Stimulated activated CD4-positive, alpha-beta T cell treated with anti-CD3 and anti-CD28 coated beads, Interleukin-4, amount 100 ng/mL, for 4 hours (primary cell): ENCODE data around the gene POLR3E.

Source experiments
- DNase-seq, 2 experiments: peaks; one replicate each; pipeline ENCODE4 v3.0.0-alpha.2; 2020

Gene POLR3E, protein sequence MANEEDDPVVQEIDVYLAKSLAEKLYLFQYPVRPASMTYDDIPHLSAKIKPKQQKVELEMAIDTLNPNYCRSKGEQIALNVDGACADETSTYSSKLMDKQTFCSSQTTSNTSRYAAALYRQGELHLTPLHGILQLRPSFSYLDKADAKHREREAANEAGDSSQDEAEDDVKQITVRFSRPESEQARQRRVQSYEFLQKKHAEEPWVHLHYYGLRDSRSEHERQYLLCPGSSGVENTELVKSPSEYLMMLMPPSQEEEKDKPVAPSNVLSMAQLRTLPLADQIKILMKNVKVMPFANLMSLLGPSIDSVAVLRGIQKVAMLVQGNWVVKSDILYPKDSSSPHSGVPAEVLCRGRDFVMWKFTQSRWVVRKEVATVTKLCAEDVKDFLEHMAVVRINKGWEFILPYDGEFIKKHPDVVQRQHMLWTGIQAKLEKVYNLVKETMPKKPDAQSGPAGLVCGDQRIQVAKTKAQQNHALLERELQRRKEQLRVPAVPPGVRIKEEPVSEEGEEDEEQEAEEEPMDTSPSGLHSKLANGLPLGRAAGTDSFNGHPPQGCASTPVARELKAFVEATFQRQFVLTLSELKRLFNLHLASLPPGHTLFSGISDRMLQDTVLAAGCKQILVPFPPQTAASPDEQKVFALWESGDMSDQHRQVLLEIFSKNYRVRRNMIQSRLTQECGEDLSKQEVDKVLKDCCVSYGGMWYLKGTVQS

DNA sequence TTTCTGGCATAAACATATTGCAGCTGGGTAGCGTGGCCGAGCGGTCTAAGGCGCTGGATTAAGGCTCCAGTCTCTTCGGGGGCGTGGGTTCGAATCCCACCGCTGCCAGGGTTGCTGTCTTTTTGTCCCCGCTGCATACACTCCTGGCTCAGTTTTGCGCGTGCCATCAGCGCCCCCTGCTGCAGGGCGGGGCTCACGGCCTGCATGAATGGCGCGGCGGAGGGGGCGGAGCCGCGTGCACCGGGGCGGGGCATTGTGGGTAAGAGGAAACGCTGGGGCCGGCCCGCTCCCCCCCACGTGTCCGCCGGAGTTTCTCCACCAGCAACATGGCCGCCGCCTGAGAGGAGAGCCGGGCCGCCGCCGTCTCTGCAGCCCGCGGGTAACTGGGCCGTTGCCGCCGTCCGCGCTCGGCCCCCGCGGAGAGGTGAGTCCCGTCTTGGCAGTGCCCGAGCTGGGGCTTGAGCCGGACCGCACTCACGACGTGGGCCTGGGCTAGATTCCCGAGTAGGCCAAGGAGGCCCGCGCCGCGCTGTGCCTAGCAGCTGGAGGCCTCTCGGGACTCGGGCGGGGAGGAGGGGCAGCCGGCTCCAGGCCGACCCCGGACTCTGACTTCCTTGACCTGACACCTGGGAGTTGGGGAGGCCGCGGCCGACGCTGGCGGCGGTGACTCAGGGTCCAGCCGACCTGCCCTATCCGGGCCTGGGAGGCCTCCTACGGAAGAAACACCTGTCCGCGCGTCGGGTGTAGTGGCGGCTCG is at the start of gene POLR3E:
Gene POLR3E, plus strand, starts transcription at position 296 of the 757 bp plus-strand sequence. CDS start 5,560 bp downstream, outside the sequence.
- DNase-seq, result peak; percentile 99 to 100

DNA sequence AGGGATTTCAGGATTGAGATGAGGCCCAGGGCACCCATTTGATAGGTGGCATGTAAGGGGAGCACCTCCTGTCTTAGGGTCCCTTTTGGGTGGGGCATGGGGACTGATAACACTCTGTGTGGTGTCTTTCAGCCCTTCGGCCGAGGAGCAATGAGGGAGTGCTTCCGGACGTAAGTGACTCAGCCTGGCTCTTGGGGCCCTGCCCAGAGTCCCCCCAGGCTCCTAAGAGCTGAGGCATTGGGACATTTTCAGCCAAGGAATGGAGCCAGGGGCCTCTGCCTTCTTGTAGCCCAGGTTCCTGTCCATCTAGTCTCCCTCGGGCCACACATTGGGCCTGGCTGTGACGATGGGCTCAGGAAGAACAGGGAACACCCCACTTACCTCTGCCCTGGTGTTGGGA is 46.7 kb upstream of the POLR3E start:
- no peak for DNase-seq

DNA sequence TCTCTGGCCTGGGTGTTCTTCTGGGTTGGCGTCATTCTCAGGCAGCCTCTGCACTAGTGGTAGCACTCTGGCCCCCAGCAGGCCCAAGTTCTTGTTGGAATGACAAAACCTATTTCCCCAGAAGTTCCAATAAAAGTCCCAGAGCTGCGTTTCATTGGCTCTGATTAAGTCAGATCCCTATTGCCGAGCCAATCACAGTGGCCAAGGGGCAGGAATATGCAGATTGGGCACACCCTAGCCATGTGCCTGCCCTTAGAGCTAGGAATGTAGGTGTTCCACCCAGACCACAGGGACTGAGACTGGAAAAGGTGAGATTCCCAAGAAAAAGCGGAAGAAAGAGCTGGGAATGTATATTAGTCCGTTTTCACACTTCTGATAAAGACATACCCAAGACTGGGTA is 44.9 kb upstream of the POLR3E start:
- DNase-seq, result no peak

DNA sequence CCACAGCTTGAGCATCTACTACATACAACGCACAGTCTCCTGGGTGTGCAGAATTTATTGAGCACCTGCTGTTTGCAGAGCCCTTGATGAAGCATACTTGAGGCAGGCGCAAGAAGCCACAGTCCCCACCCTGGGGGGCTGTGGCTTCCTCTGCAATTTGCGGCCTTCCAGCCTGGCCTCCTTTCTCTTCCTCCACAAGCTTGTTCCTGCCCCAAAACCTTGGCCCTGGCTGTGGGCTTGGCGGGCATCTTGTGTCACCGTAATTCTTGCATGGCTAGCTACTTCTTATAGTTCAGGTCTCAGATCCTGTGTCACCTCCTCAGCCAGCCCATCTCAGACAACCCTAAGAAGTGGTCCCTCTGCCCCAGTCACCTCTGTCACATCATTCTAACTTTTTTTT is 43.9 kb upstream of the POLR3E start:
- DNase-seq, result no peak

DNA sequence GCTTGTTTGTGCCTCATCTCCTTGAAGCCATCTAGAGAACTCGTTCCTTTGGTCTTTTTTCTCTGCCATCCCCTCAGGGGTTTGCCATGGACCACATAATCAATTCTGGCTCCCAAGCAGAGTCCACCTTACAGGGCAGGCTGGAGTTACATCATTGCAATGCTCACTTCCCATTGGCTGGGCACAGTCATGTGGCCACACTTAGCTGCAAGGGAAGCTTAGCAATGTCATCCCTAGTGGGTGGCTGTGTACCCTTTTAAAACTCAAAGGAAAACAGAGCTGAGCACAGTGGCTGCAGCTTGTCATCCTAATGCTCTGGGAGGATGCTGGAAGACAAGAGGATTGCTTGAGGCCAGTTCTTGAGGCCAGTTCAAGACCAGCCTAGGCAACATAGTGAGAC is 41.9 kb upstream of the POLR3E start:
- DNase-seq, result no peak

DNA sequence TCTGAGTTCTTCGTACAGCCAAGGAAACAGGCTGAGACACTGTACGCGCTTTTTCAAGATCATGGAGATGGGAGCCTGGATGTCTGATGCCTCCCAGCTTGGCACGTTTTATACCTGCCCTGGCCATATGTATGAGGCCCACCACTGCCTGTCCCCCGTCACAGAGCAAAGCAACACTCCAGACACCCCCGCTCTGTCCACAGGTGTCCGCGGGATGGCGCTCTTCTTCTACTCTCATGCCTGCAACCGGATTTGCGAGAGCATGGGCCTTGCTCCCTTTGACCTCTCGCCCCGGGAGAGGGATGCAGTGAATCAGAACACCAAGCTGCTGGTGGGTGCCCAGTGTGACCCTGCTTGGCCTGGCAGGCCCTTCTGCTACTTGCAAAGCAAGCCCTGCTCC is 39.8 kb upstream of the POLR3E start:
- DNase-seq, result no peak

DNA sequence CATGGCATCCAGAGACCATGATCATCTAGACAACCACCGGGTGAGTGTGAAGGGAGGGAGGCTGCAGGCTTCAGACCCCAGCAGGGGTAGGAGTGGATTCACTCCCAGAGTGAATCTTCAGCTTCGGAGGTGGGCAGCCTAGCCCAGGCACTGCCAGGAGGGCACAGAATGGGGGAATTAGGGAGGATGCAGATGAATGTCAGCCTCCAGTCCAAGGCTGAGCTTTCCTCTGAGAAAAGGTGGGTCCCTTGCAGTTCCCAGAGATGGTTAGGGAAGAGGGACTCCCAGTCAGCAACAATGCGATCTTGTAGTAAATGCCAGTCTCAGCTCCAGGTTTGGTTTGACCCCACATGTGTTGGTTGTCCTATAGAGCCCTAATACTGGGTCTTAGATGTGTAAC is 36.7 kb upstream of the POLR3E start:
- no peak for DNase-seq

DNA sequence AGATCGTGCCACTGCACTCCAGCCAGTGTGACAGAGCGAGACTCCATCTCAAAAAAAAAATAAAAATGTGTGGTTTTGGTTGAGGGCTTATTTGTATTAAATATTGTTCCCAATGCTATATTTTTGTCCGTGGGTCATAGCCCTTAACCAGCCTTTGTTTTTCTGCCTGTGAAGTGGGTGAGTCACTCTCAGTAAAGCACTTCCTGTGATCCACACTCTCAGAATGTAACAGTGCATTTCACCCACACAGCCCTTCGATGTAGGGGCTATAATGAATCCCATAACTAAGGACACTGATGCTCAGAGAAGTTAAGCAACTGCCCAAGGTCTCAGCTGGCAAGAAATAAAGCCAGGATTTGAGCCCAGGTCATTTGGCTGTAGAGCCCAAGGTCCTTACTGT is 34.7 kb upstream of the POLR3E start:
- DNase-seq, result peak in 1 of 2 experiments; percentile 2

DNA sequence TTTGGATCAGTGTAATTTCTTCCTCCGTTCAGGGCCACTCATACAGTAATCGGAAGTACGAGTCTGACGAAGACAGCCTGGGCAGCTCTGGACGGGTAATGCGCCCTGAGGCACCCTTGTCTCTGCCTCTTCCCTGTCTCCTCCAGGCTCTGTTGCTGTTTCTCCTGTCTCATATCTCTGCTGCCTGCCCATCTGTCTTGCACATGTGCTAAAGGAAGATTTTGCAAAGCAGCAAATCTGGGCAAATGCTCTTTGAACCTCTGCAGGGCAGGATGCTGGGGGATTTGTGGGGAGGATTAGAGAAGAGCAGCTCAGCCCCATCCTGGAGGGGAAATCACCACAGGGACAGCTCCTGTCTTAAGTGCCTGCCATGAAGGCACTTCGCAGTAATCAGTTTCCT is 32.4 kb upstream of the POLR3E start:
- DNase-seq, result no peak

DNA sequence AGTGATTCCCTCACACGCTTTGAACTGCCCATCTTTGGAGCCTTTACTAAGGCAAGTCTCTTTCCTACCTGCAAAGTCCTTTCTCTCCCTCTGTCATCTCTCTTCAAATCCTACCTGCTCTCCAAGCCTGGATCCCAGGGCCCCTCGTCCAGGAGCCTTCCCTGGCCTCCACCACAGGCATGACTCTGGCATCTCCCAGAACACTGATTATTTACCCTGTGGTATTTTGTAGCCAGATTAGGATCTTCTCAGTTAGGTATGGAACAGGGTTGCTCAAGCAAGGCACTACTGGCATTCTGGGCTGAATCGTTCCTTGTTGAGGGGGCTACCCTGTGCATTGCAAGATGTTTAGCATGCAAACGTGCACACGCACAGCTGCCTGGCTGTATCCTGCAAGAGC is 31.9 kb upstream of the POLR3E start:
- DNase-seq, result no peak

DNA sequence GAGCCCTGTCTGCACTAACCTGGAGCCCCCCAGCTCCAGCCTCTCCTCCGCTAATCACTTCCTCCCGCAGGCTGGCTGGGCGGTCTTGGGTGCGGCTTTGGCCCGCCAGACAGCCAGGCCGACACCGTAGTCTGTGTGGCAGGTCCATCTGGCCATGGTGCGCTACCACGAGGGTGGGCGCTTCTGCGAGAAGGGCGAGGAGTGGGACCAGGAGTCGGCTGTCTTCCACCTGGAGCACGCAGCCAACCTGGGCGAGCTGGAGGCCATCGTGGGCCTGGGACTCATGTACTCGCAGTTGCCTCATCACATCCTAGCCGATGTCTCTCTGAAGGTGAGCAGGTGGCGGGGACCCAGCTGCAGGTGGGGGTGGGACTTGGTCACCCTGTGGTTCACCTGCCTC is 30.7 kb upstream of the POLR3E start:
- no peak for DNase-seq

DNA sequence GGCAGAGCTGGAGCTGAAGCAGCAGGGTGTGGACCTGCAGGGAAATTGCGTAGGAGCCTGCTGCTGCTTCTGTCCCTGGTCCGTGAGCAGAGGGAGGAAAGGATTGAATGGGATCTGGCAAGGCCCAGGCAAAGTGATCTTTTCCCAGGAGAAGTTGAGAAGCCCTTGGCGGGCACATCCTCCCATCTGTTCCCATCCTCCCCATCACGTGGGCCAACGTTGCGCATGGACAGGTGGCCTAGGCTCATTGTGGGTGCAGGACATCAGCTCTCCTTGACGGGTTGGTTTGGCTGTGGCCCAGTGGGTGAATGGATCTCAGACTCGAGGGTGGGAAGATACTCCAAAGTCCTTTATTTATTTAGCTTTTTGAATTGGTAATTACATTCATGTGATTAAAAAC is 29.4 kb upstream of the POLR3E start:
- DNase-seq, result no peak

DNA sequence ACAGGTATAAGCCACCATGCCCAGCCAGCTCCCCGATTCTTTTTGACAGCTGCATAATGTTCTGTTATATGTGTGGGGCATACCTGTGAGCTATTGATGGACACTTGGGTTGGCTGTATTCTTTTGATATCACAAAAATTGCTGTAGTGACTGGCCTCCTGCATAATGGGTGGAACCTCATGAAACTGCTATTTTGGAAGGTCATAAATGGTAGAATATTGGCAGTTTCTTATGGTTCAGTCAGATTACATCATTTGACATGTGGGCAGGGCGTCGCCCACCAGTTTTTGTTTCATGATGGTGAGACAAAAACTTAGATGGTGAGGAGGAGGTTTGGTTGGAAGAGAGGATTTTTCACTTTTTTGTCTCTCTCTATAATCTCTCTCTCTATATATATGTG is 26.7 kb upstream of the POLR3E start:
- DNase-seq, result no peak

DNA sequence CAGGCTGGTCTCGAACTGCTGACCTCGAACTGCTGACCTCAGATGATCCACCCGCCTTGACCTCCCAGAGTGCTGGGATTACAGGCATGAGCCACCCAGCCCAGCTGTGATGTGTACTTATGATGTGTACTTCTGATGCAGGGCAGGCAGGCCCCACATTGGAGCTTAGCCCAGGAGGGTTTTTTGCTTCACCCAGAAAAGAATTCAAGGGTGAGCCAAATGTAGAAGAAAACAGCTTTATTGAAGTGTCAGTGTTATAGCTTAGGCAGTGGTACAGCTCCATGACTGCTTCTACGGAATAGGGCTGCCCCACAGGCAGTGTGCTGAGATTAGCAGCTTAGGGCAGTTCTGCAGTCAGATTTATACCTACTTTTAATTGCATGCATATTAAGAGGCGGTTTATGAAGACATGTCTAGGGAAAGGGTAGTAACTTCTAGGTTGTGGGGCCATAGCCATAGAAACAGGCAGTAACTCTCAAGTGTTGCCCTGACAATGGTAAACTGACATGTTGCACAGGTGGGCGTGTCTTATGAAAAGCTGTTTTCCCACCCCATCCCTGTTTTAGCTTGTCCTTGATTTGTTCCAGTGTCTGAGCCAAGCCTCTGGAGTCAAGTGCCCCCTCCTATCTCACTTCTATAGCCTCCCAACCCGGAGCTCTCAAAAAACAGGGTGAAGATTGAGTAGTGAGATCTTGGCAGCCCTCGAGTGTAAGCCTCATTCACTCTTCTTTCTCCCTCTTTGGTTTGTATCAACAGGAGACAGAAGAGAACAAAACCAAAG is 24.1 kb upstream of the POLR3E start:
- no peak for DNase-seq

DNA sequence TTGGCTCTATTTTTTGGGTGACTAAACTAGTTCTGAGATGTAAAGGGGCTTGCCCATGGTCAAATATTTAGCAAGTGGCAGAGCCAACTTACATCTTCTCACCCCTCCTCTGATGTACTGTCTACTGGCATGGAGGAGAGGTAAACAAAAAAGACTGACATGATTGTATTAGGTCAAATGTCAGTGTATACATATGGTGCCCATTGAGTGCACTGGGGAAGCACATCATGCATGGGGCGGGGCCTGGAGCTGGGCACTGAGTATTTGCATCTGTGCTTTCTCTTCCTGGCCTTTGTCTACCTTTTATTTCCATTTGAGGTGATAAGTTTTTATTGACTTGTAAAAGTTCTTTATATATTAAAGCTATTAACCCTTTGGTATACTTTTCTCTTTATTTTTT is 22.3 kb upstream of the POLR3E start:
- DNase-seq, result no peak

DNA sequence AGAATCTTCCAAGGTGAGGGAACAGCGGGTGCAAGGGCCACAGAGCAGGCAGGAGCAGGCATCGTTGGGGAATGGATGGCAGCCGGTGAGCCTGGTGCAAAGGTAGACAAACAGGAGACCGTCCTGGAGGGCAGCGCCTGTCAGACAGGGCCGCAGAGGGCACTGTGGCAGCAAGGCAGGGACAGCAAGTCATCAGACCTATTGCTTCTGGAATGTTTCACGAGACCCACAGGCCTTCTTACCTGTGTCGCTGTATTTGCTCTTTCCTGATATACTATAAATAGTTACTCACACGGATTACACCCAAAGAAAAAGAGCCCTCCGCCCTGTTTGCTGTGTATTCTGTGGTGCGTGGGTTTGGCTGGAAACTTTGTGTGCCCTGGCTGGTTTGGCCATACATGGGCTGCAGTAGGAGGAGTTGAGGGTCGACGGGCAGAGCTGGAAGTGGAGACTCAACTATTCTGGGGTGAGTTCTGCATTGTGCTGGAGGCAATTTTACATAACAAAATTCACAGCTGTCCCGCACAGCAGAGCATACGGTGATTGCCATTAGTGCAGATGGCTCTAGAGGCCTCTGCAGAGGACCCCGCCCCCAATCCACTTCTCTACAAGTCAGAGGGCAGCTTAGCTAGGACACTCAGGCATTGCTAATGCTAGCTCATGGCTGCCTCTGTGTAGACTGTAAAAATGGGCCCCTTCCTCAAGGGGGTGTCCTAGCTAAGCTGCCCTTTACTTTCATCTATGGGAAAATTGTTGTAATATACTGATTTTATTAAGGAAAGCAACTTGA is 18.6 kb upstream of the POLR3E start:
- no peak for DNase-seq

DNA sequence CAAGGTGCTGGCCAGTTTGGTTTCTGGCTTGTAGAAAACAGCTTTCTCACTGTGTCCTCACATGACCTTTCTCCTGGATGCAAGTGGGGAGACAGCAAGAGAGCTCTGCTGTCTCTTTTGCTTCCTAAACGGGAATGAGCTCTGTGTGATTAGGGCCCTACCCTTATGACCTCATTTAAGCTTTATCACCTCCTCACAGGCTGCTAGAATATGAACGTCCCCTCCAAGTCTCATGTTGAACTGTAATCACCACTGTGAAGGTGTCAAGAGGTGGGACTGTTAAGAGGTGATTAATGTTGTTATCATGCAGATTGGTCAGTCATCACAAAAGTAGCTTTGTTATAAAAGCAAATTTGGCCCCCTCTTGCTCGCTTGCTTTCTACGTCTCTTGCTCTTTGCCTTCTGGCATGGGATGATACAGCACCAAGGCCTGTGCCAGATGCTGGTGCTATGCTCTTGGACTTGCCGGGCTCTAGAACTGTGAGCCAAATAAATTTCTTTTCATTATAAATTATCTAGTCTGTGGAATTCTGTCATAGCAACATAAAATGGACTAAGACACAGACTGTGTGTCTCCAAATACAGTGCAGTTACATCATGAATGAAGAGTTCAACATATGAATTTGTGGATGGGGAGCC is 14.8 kb upstream of the POLR3E start:
- no peak for DNase-seq

DNA sequence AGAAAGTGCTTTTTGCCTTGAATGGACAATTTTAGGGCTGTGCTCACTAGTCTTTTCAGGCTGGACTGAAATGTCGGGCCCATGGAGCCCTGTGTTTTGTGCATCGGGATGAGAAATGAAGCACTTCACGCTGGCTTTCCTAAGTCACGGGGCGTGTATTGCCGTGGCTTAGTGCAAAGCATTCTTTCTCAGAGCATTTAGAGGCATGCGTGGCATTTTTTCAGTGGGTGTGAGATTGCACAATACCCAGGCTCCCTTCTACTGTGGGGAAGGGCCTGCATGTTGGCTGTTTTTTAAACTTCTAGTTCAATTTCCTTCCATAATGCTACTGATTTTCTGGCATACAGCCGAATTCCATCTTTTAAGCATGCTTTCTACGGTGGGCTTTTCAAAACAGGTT is 12.6 kb upstream of the POLR3E start:
- DNase-seq, result no peak

DNA sequence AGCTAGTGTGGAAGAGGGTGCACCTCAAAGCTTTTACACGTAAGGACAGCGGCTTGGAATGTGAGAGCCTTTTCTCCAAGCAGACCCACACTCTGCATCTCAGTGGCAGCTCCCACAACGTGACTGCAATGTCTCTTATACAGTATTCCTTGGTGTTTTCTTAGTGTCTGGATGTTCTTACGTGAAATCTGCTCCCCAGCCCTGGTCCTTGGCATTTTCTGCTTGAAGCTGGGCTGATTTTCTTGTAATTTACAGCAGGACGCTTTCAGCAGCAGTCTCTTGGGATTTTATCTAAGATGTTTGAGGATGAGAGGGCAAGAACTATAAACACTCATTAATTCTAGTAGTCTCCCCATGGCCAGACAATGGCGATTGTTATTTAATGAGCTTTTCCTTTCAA is 12.1 kb upstream of the POLR3E start:
- no peak for DNase-seq

DNA sequence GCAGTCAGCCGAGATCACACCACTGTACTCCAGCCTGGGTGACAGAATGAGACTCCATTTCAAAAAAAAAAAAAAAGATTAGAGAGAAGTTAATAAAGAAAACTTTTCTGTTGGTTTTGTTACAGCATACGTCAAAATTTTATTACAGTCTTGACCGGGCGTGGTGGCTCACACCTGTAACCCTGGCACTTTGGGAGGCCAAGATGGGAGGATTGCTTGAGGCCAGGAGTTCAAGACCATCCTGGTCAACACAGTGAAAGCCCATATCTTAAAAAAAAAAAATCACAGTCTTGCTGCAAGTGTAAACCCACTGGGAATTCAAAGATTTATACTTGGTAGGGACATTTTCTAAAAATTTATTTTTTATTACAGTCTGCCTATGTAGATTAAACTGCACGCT is 6.2 kb upstream of the POLR3E start:
- no peak for DNase-seq

DNA sequence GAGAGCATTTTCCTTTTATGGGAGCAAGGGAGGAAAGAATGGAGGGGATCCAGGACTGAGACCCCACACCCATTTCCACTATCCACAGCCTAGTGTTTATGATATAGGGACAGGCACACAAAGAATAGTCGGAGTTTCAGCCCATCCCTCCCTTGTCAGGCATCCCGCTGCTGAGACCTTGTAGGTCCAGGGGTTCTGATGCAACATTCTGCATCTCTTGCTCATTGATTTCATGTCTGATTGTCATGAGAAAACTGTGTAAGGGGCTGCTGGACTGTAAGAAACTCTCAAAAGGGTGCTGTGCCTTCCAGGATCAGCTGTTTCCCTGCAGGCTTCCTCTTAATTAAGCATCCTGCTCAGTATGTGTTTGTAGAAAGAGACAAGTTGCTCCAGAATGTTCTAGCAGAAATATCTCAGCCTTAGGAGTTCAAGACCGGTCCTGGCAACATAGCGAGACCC is 5.3 kb upstream of the POLR3E start:
- no peak for DNase-seq

DNA sequence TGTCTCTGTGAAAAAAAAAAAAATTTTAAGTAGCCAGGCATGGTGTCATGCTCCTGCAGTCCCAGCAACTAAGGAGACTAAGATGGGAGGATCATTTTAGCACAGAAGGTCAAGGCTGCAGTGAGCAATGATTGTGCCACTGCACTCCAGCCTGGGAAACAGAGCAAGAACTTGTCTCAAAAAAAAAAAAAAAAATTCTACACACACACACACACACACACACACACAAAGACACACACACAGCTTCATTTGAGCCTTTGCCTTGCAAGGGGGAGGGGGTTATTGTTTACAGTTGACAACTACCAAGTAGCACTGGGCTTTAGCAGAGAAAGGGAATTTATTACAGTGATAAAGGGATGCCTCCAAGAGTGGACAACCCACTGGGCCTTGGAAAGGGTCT is 4.9 kb upstream of the POLR3E start:
- DNase-seq, result no peak
